ENCODE data around the gene FOXL2. TPM values are rescaled to one million over a fixed set of nuclear protein-coding genes. Genes with fewer than 3 reads are reported as not detected.

Gene FOXL2
- polyA plus RNA-seq, 1 experiment = 0.07 TPM

DNA sequence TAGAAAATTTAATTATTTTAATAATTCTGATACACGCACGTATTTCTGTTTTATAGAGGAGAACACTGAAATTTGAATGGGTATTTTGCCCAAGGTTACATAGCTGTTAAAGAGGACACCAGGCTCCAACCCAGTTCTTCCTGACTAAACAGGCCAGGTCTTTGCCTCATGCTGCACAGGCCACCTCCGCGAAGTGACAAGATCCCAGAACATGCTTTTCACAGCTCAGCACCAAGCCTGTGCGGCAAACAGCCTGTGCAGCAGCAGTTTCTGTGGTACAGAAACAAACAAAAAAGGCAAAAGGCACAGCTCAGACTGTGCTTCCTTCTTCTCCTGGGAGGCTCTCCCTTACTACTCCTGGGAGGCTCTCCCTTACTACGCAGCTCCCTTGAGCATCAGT lies 6.5 kb downstream of the FOXL2 start:
- Histone ChIP-seq H3K4me3 (ENCODE audit: low read depth, low read length) (no peak overlapping the region), H3K27me3 (ENCODE audit: control insufficient read depth, insufficient read depth, low read length) (peaks cover 97% of the 10 kb centered on the region), H3K9me3 (ENCODE audit: control insufficient read depth, insufficient read depth, low read length) (peaks cover 18% of the 10 kb centered on the region; the same call in 1 of the 2 replicates), H3K27ac (ENCODE audit: low read depth, low read length) (no peak overlapping the region)
- TF ChIP-seq, protein P1, sequence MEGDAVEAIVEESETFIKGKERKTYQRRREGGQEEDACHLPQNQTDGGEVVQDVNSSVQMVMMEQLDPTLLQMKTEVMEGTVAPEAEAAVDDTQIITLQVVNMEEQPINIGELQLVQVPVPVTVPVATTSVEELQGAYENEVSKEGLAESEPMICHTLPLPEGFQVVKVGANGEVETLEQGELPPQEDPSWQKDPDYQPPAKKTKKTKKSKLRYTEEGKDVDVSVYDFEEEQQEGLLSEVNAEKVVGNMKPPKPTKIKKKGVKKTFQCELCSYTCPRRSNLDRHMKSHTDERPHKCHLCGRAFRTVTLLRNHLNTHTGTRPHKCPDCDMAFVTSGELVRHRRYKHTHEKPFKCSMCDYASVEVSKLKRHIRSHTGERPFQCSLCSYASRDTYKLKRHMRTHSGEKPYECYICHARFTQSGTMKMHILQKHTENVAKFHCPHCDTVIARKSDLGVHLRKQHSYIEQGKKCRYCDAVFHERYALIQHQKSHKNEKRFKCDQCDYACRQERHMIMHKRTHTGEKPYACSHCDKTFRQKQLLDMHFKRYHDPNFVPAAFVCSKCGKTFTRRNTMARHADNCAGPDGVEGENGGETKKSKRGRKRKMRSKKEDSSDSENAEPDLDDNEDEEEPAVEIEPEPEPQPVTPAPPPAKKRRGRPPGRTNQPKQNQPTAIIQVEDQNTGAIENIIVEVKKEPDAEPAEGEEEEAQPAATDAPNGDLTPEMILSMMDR (IDR thresholded peaks at IDR 0.05; ENCODE audit: low read depth, low read length) = no peak
- no peak for DNase-seq (ENCODE audit: low read depth, low spot score)
- CTCF ChIA-PET = interaction anchor here (0.8 to 2.6 kb wide), 8 partner anchors 17 to 413 kb away, joined by 3 to 17 read pairs (median 8); no protein-coding TSS in a partner anchor
- POLR2A ChIA-PET = no interaction called here

DNA sequence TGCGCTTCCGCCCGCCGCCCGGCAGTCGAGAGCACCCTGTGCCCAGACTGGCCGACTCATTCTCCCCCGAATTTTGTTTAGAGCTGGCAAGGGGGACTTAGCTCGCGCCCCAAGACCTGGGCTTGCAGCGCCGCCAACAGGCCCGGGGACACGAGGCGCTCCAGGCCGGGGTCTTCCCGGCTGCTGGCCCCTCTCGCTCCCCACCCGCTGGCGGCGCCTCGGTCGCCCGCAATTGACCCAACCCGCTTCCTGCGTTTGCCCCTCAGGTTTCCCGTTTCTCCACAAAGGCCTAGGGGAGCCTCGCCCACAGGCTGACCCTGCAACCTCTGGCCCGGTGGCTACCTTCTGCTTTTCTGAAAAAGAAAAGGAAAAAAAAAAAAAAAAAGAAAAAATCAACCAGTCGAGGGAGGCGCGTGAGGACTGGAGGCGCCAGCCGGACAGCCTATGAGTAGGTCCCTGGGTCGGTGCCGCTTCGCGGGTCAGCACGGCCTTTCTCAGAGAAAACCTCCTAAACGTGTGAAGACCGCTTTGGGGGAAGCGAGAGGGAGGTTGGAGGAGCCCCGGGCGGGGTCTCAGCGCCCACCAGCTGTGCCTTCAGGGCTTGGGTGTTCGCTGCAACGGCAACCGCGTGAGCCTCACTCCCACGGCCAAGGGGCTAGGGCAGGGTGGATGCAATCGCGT lies 7.2 kb downstream of the FOXL2 start:
- no peak for DNase-seq (ENCODE audit: low read depth, low spot score)
- Histone ChIP-seq H3K27me3 (ENCODE audit: control insufficient read depth, insufficient read depth, low read length) (peaks cover 94% of the 10 kb centered on the region), H3K9me3 (ENCODE audit: control insufficient read depth, insufficient read depth, low read length) (peaks cover 12% of the 10 kb centered on the region; the same call in 1 of the 2 replicates), H3K27ac (ENCODE audit: low read depth, low read length) (no peak overlapping the region), H3K4me3 (ENCODE audit: low read depth, low read length) (no peak overlapping the region)
- CTCF ChIA-PET = interaction anchor here (0.7 to 2.6 kb wide), 5 partner anchors 16 to 414 kb away, joined by 3 to 14 read pairs (median 11); no protein-coding TSS in a partner anchor
- POLR2A ChIA-PET = interaction anchor here (0.8 kb wide), 1 partner anchor 29 kb away, joined by 7 read pairs; no protein-coding TSS in a partner anchor
- TF ChIP-seq, protein P1 (IDR thresholded peaks at IDR 0.05; ENCODE audit: low read depth, low read length) = no peak

DNA sequence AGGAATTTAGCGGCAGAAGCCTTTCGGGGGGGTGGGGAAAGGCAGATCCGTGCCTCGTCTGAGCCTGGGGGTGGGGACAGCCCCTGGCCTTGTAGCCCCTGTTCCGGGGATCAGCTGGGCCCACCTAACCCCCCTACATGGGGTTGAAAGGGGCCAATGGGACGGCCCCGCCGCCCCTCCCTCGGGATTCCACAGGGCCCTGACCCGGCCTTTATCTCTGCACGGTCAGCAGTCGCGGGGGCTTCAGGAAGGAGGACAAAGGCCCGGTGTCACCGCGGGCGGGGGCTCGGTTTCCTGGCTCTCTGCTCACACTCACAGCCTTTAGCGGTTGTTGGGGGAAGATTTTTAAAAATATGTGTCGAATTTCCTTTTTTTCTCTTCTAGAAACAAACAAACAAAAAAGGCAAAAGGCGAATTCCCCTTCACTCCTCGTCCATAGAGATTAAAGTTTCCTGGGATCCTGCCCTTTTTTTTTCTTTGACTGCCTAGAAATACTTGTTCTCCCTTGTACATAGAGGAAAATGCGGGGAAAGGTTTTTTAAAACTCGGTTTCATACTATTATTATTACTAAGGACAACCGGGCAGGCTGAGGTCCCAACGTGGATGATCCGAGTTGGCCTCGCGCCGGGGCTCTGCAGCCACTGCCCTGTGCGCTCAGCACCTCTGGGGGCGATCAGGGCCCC lies 7.9 kb downstream of the FOXL2 start:
- Histone ChIP-seq H3K9me3 (ENCODE audit: control insufficient read depth, insufficient read depth, low read length) (peaks cover 10% of the 10 kb centered on the region; the same call in 1 of the 2 replicates), H3K27me3 (ENCODE audit: control insufficient read depth, insufficient read depth, low read length) (peaks cover 91% of the 10 kb centered on the region), H3K27ac (ENCODE audit: low read depth, low read length) (no peak overlapping the region), H3K4me3 (ENCODE audit: low read depth, low read length) (no peak overlapping the region)
- DNase-seq (ENCODE audit: low read depth, low spot score) = no peak
- ChIA-PET POLR2A (interaction anchor here (0.8 kb wide), 1 partner anchor 30 kb away, joined by 7 read pairs; no protein-coding TSS in a partner anchor), CTCF (interaction anchor here (0.7 to 2.6 kb wide), 4 partner anchors 16 to 390 kb away, joined by 4 to 11 read pairs (median 6); no protein-coding TSS in a partner anchor)
- TF ChIP-seq, protein P1 (IDR thresholded peaks at IDR 0.05; ENCODE audit: low read depth, low read length) = no peak

DNA sequence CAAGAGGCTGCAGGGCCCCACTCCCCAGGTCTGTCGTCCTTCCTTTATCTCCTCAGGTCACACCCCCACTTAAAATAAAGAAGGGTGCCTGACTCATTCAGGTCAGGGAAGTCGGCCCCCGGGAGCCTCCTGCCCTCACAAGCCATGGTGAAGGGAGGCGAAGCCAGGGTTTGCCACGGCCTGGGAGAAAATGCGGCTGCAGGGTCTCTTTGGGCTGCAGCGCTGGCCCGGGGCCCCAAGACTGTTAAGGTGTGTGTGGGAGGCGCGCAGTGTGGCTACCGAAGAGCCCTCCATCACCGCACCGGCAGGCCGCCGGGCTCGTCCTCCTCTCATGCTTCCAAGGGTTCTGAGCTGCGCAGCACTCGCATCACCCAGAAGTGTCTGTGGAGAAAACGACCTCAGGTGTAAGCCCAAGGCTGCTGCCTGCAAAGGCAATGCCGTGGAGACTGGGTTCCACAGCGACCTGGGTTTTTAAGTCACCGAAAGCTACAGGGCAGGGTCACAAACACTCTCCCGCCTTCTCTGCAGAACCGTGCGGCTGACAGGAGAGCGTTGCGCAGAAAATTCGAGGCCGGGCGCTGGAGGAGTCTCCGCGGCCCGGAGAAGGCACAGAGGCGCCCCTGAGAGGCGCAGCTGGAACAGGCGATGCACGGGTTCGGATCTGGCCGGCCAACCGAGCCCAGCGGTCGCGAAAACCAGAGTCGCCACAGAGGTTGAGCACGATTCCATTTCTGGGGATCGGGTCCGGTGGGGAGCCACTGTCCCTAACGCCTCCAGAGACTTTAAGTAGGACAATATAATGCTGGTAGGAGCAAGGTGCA lies 8.7 kb downstream of the FOXL2 start:
- POLR2A ChIA-PET = no interaction called here
- Histone ChIP-seq H3K4me3 (ENCODE audit: low read depth, low read length) (no peak overlapping the region), H3K9me3 (ENCODE audit: control insufficient read depth, insufficient read depth, low read length) (peaks cover 9% of the 10 kb centered on the region; the same call in 1 of the 2 replicates), H3K27me3 (ENCODE audit: control insufficient read depth, insufficient read depth, low read length) (peaks cover 88% of the 10 kb centered on the region), H3K27ac (ENCODE audit: low read depth, low read length) (no peak overlapping the region)
- TF ChIP-seq, protein P1 (IDR thresholded peaks at IDR 0.05; ENCODE audit: low read depth, low read length) = no peak
- CTCF ChIA-PET = interaction anchor here (1.1 to 1.7 kb wide), 2 partner anchors 15 to 23 kb away, joined by 4 to 6 read pairs; no protein-coding TSS in a partner anchor
- no peak for DNase-seq (ENCODE audit: low read depth, low spot score)
